ENCODE results near the gene ABCG4. TPM values are rescaled to one million over a fixed set of nuclear protein-coding genes. Genes with fewer than 3 reads are reported as not detected.
A peak's percentile ranks its signal among the peaks of the same experiment; 100 is the strongest.

Gene ABCG4
- total and polyA plus RNA-seq, 9 of the 15 experiments (the other 6 are each of a cell fraction or from before 2014, with no cell fraction given) = 0.03 to 0.11 (median 0.07) TPM; not detected in 4

- TF ChIP-seq AFF4 (CRISPR knock-in tag; IDR thresholded peaks at IDR 0.05) (peak; percentile 57; the same call in 1 of the 2 replicates), CEBPG (CRISPR knock-in tag; IDR thresholded peaks at IDR 0.05) (no peak), CEBPG (tag; conservative IDR thresholded peaks at IDR 0.05 in 1 of 2, IDR thresholded peaks at IDR 0.05 in 1 of 2) (peak in 1 of 2 experiments; percentile 54; a peak in 2 of 4 replicates), SPI1 (IDR thresholded peaks at IDR 0.05; ENCODE audit: borderline replicate concordance, low read depth, low read length) (0 out of 2 replicates have a peak, but pooled peaks have one; percentile 22), ZNF347 (CRISPR knock-in tag; IDR thresholded peaks at IDR 0.05; ENCODE audit: low read depth) (no peak), ZNF12 (CRISPR knock-in tag; IDR thresholded peaks at IDR 0.05) (0 out of 2 replicates have a peak, but pooled peaks have one; percentile 27), RCOR1 (IDR thresholded peaks at IDR 0.05; ENCODE audit: borderline replicate concordance in 1 of 2, low read depth in 2 of 2, low read length in 2 of 2) (peak; percentile 15 to 61; a peak in 3 of 4 replicates), LCOR (CRISPR knock-in tag; IDR thresholded peaks at IDR 0.05) (no peak), ZBTB1 (CRISPR knock-in tag; IDR thresholded peaks at IDR 0.05; ENCODE audit: borderline replicate concordance, low read depth) (no peak), PHB (CRISPR knock-in tag; IDR thresholded peaks at IDR 0.05) (no peak; the same call in 1 of the 2 replicates), HDAC2 (IDR thresholded peaks at IDR 0.05) (peak; percentile 81), MCM7 (IDR thresholded peaks at IDR 0.05) (no peak), SRF (CRISPR knock-in tag; IDR thresholded peaks at IDR 0.05) (no peak), ZNF398 (CRISPR knock-in tag; IDR thresholded peaks at IDR 0.05) (no peak), ZNF395 (CRISPR knock-in tag; IDR thresholded peaks at IDR 0.05) (peak; percentile 73), ZNF584 (CRISPR knock-in tag; IDR thresholded peaks at IDR 0.05; ENCODE audit: low read depth) (no peak), TAF1 (IDR thresholded peaks at IDR 0.05; ENCODE audit: control insufficient read depth, extremely low read depth, insufficient read depth, low read length, severe bottlenecking) (peak; percentile 28)
These were observed 42.0 kb upstream of the ABCG4 start, which contains the start of gene C2CD2L (continued) for GRCh38 chr11:119106564-119107537.
